SKM-1 (cell line): ENCODE measurements around the gene AP1S3.

ENCODE experiments used
- DNase-seq: peaks from one replicate; lab custom pipeline; 2025; ENCODE audit not compliant: unreplicated experiment; lab: John Stamatoyannopoulos, UW

The AP1S3 gene

GRCh38 chr2:223725986-223726970 lies 111.1 kb downstream of the AP1S3 start:
- DNase-seq: no peak

GRCh38 chr2:223725494-223725893 lies 111.9 kb downstream of the AP1S3 start:
- DNase-seq: no peak

GRCh38 chr2:223724861-223725260 lies 112.5 kb downstream of the AP1S3 start:
- no peak for DNase-seq

GRCh38 chr2:223723954-223724411 lies 113.4 kb downstream of the AP1S3 start:
- DNase-seq: no peak

GRCh38 chr2:223722226-223722625 lies 115.2 kb downstream of the AP1S3 start:
- no peak for DNase-seq

- DNase-seq: no peak
Observed at GRCh38 chr2:223721746-223722145, 115.6 kb downstream of the AP1S3 start.

GRCh38 chr2:223720367-223720766 lies 117.0 kb downstream of the AP1S3 start:
- no peak for DNase-seq

- DNase-seq: no peak
Observed at GRCh38 chr2:223712642-223713041, 124.7 kb downstream of the AP1S3 start.

GRCh38 chr2:223711596-223712326 lies 125.6 kb downstream of the AP1S3 start:
- no peak for DNase-seq
